B cell (primary cell): Measurements from ENCODE around the gene AGGF1. TPM values are rescaled to one million over a fixed set of nuclear protein-coding genes. Genes with fewer than 3 reads are reported as not detected.

Experiments used
- ATAC-seq: fragments of 200-7000 bp; cut with Tn5 transposase; one replicate; pipeline ENCODE4 v1.10.0; 2021; ENCODE audit warnings: low read depth, mild to moderate bottlenecking, moderate number of reproducible peaks, moderate library complexity
- CTCF ChIA-PET: fragments of 350-600 bp; sonication (Branson Sonifier 250); formaldehyde crosslinking; loops from one replicate; lab custom pipeline; 2021; ENCODE audit warnings: antibody characterized with exemption, inconsistent platforms; lab: Charles Lee
- POLR2A ChIA-PET: fragments of 350-600 bp; sonication (Branson Sonifier 250); formaldehyde crosslinking; loops from one replicate; lab custom pipeline; 2021; ENCODE audit warnings: antibody characterized with exemption; lab: Charles Lee
- DNase-seq: peaks from one replicate; pipeline ENCODE4 v3.0.0; 2013
- H2AFZ ChIP-seq: 2 replicates; pipeline ENCODE4 v1.6.1; 2012; ENCODE audit warnings: mild to moderate bottlenecking, low read depth, low read length; ENCODE audit not compliant: insufficient read depth, poor library complexity, severe bottlenecking
- H3K27ac ChIP-seq, 2 donors: 1 replicate in 1 of 2; 2 replicates in 1 of 2; pipeline ENCODE4 v1.5.1; 2012 to 2013; ENCODE audit warnings: low read length in 2 of 2, mild to moderate bottlenecking in 2 of 2, moderate library complexity in 1 of 2
- H3K27me3 ChIP-seq, 4 experiments: fragments of 200-600 bp in 1 of 4; sonication (generic) in 1 of 4; replicated peaks in 1 of 4; 1 replicate in 2 of 4; 2 replicates in 2 of 4; pipeline versions ENCODE4 v1.6.1 to v1.7.0; 2013 to 2016; ENCODE audit warnings: low read length in 3 of 4, mild to moderate bottlenecking in 2 of 4, mixed read lengths in 1 of 4, moderate library complexity in 1 of 4; ENCODE audit not compliant: insufficient read depth in 4 of 4, control insufficient read depth in 3 of 4; ENCODE audit errors: control extremely low read depth in 1 of 4
- H3K36me3 ChIP-seq, 2 experiments: replicated peaks in 1 of 2; 1 replicate in 1 of 2; 2 replicates in 1 of 2; pipeline versions ENCODE4 v1.6.1 to v1.7.1; 2013; ENCODE audit warnings: low read length in 1 of 2; ENCODE audit not compliant: insufficient read depth in 2 of 2, control insufficient read depth in 1 of 2; ENCODE audit errors: control extremely low read depth in 1 of 2, extremely low read depth in 1 of 2
- H3K4me1 ChIP-seq, 2 donors: fragments of 200-600 bp in 1 of 2; sonication (generic) in 1 of 2; 1 replicate in 1 of 2; 2 replicates in 1 of 2; pipeline versions ENCODE4 v1.5.1 to v1.6.1; 2013 to 2017; ENCODE audit warnings: low read length in 2 of 2; ENCODE audit not compliant: control insufficient read depth in 2 of 2, insufficient read depth in 2 of 2
- H3K4me2 ChIP-seq: replicated peaks from 2 replicates; pipeline ENCODE3; 2012; ENCODE audit warnings: mild to moderate bottlenecking, low read depth, low read length; ENCODE audit not compliant: poor library complexity, severe bottlenecking
- H3K4me3 ChIP-seq, 5 experiments: fragments of 200-600 bp in 1 of 5; sonication (generic) in 1 of 5; 1 replicate in 3 of 5; 2 replicates in 2 of 5; pipeline versions ENCODE4 v1.5.1 to v1.7.0; 2011 to 2016; ENCODE audit warnings: low read length in 4 of 5, mild to moderate bottlenecking in 4 of 5, low read depth in 2 of 5, control low read depth in 1 of 5, moderate library complexity in 1 of 5; ENCODE audit not compliant: insufficient read depth in 1 of 5; ENCODE audit errors: control extremely low read depth in 1 of 5, extremely low read depth in 1 of 5
- H3K79me2 ChIP-seq: fragments of 200-600 bp; sonication (generic); one replicate; pipeline ENCODE4 v1.6.0; 2016; ENCODE audit warnings: low read length; ENCODE audit not compliant: control insufficient read depth, insufficient read depth
- H3K9ac ChIP-seq: fragments of 200-600 bp; sonication (generic); 2 replicates; pipeline ENCODE4 v1.6.1; 2017; ENCODE audit warnings: mild to moderate bottlenecking, low read length, moderate library complexity
- H3K9me3 ChIP-seq, 3 donors: one replicate each; pipeline versions ENCODE4 v1.6.1 to v1.7.1; 2013; ENCODE audit warnings: low read length in 2 of 3; ENCODE audit not compliant: control insufficient read depth in 2 of 3, insufficient read depth in 1 of 3; ENCODE audit errors: control extremely low read depth in 1 of 3
- H4K20me1 ChIP-seq: 2 replicates; pipeline ENCODE4 v1.6.0; 2012; ENCODE audit warnings: mild to moderate bottlenecking, low read length; ENCODE audit not compliant: insufficient read depth, control insufficient read depth, poor library complexity, severe bottlenecking
- H3K27ac Mint-ChIP-seq: one replicate; pipeline ENCODE4 v1.8.0; 2021; ENCODE audit warnings: mixed read lengths
- H3K27me3 Mint-ChIP-seq: one replicate; pipeline ENCODE4 v1.8.0; 2021; ENCODE audit warnings: mixed read lengths
- H3K4me1 Mint-ChIP-seq: one replicate; pipeline ENCODE4 v1.8.0; 2021; ENCODE audit warnings: mixed read lengths
- H3K4me3 Mint-ChIP-seq: one replicate; pipeline ENCODE4 v1.8.0; 2021; ENCODE audit warnings: mixed read lengths
- H3K9me3 Mint-ChIP-seq: one replicate; pipeline ENCODE4 v1.8.0; 2022; ENCODE audit warnings: mixed read lengths; ENCODE audit not compliant: insufficient read depth
- CTCF ChIP-seq: fragments of 200-600 bp; IDR thresholded peaks from one replicate; pipeline ENCODE4 v1.8.0; 2022; ENCODE audit warnings: antibody characterized with exemption, mild to moderate bottlenecking
- EZH2 ChIP-seq: IDR thresholded peaks from 2 replicates; pipeline ENCODE4 v1.6.1; 2012; ENCODE audit warnings: borderline replicate concordance, low read depth, mild to moderate bottlenecking, moderate library complexity, low read length; ENCODE audit not compliant: insufficient read depth, poor library complexity, severe bottlenecking
- WGBS: methylation state at CpG from one replicate; pipeline ENCODE4 v1.1.5; 2013; ENCODE audit warnings: missing lambda C conversion rate; ENCODE audit not compliant: insufficient coverage; 5-methylcytosine and 5-hydroxymethylcytosine counted together
- intact Hi-C: fragments of 100-400 bp; cut with micrococcal nuclease; formaldehyde crosslinking; loops from one replicate; pipeline ENCODE4 v1.10.0; 2022
- polyA plus RNA-seq: library from polyadenylated mRNA; depleted of rRNA; stranded (reverse); fragments of >200 nt; gene quantifications from 2 replicates; pipeline ENCODE4 v1.2.3, GENCODE V29; 2012
- total RNA-seq, 2 donors: library from RNA; stranded (reverse); fragments of 120-200 nt in 1 of 2; gene quantifications; 1 replicate in 1 of 2; 2 replicates in 1 of 2; pipeline versions ENCODE4 v1.2.3 to v1.2.4, GENCODE V29; 2013 to 2022

Gene AGGF1
- total and polyA plus RNA-seq, 2 donors (not counting 1 experiment from before 2014, with no cell fraction given) = 9.3 to 25.6 TPM

GRCh38 chr5:77102549-77102948 is 72.3 kb downstream of the AGGF1 start:
- Histone ChIP-seq H3K27ac (no peak overlapping the region), H2AFZ (no peak overlapping the region), H3K9me3 (peaks cover 0 to 3% (median 0%) of the 10 kb centered on the region in 3 donors), H3K79me2 (no peaks in the 10 kb centered on the region), H3K27me3 (no peaks in the 10 kb centered on the region), H3K36me3 (no peaks in the 10 kb centered on the region), H4K20me1 (no peaks in the 10 kb centered on the region), H3K9ac (no peak overlapping the region), H3K4me3 (no peak overlapping the region), H3K4me2 (no peak overlapping the region), H3K4me1 (no peaks in the 10 kb centered on the region)
- Mint-ChIP-seq H3K4me1 (no peaks in the 10 kb centered on the region), H3K27me3 (peaks cover 3% of the 10 kb centered on the region), H3K4me3 (no peak overlapping the region), H3K27ac (no peak overlapping the region), H3K9me3 (no peaks in the 10 kb centered on the region)
- TF ChIP-seq EZH2 (no peak), CTCF (no peak)
- 79% methylated on average over 2 of the region's 7 CpGs for WGBS
- DNase-seq (no peak), ATAC-seq (no peak)
- intact Hi-C loops = no loop called here
- ChIA-PET CTCF (no interaction called here), POLR2A (no interaction called here)

GRCh38 chr5:77103457-77103856 is 73.3 kb downstream of the AGGF1 start:
- Histone ChIP-seq H3K27me3 (no peaks in the 10 kb centered on the region), H3K27ac (no peak overlapping the region), H3K79me2 (no peaks in the 10 kb centered on the region), H3K9me3 (peaks cover 0 to 3% (median 0%) of the 10 kb centered on the region in 3 donors), H3K4me3 (no peak overlapping the region), H4K20me1 (no peaks in the 10 kb centered on the region), H3K36me3 (no peaks in the 10 kb centered on the region), H3K9ac (no peak overlapping the region), H3K4me1 (no peaks in the 10 kb centered on the region), H3K4me2 (no peak overlapping the region), H2AFZ (no peak overlapping the region)
- intact Hi-C loops = no loop called here
- DNase-seq (no peak), ATAC-seq (no peak)
- H3K4me3 Mint-ChIP-seq = no peak overlapping the region
- TF ChIP-seq EZH2 = no peak
- TF ChIP-seq CTCF = no peak
- H3K4me1 Mint-ChIP-seq = no peaks in the 10 kb centered on the region
- no CpG with 5 or more reads among the region's 1 CpG for WGBS
- H3K27me3 Mint-ChIP-seq = peaks cover 3% of the 10 kb centered on the region
- H3K27ac Mint-ChIP-seq = no peak overlapping the region
- no peaks in the 10 kb centered on the region for H3K9me3 Mint-ChIP-seq
- POLR2A ChIA-PET = no interaction called here
- CTCF ChIA-PET = no interaction called here
